Keratinocyte (primary cell): Measurements from ENCODE around the gene STAMBPL1. TPM values are rescaled to one million over a fixed set of nuclear protein-coding genes. Genes with fewer than 3 reads are reported as not detected.

Source experiments
- DNase-seq: peaks from one replicate; pipeline ENCODE4 v3.0.0-alpha.2; 2011; ENCODE audit warnings: low read depth, missing footprints, low spot score
- FAIRE-seq: peaks from 2 replicates; lab custom pipeline; 2011; peaks lifted over from hg19 to GRCh38; lab: Jason Lieb, UNC
- H2AFZ ChIP-seq: 2 replicates; pipeline ENCODE4 v1.6.0; 2012; ENCODE audit warnings: low read length, control low read depth, inconsistent platforms; ENCODE audit not compliant: control insufficient read depth
- H3K27ac ChIP-seq: 2 replicates; pipeline ENCODE4 v1.5.1; 2011; ENCODE audit warnings: low read length; ENCODE audit not compliant: control insufficient read depth, insufficient read depth
- H3K27me3 ChIP-seq: 3 replicates; pipeline ENCODE4 v1.6.0; 2011; ENCODE audit warnings: low read length; ENCODE audit not compliant: control insufficient read depth, insufficient read depth; ENCODE audit errors: extremely low read depth
- H3K36me3 ChIP-seq, 2 experiments: 2 replicates in 1 of 2; 3 replicates in 1 of 2; pipeline ENCODE4 v1.5.1; 2011; ENCODE audit warnings: low read length in 2 of 2, mild to moderate bottlenecking in 1 of 2; ENCODE audit not compliant: control insufficient read depth in 2 of 2, insufficient read depth in 2 of 2; ENCODE audit errors: extremely low read depth in 1 of 2
- H3K4me1 ChIP-seq: 3 replicates; pipeline ENCODE4 v1.5.1; 2011; ENCODE audit warnings: low read length; ENCODE audit not compliant: control insufficient read depth, insufficient read depth; ENCODE audit errors: extremely low read depth
- H3K4me2 ChIP-seq: 3 replicates; pipeline ENCODE4 v1.6.0; 2011; ENCODE audit warnings: low read depth, low read length; ENCODE audit not compliant: control insufficient read depth, insufficient read depth; ENCODE audit errors: extremely low read depth
- H3K4me3 ChIP-seq, 3 experiments: fragments of 200-600 bp in 1 of 3; sonication (generic) in 1 of 3; 2 replicates in 2 of 3; 3 replicates in 1 of 3; pipeline ENCODE4 v1.5.1; 2011 to 2016; ENCODE audit warnings: low read length in 3 of 3, mild to moderate bottlenecking in 3 of 3, control low read depth in 2 of 3, inconsistent platforms in 1 of 3, low read depth in 1 of 3, mixed read lengths in 1 of 3, mixed run types in 1 of 3, moderate library complexity in 1 of 3; ENCODE audit not compliant: control insufficient read depth in 2 of 3, insufficient read depth in 2 of 3; ENCODE audit errors: extremely low read depth in 1 of 3
- H3K79me2 ChIP-seq: 2 replicates; pipeline ENCODE4 v1.6.0; 2012; ENCODE audit warnings: low read length; ENCODE audit not compliant: control insufficient read depth, insufficient read depth
- H3K9ac ChIP-seq: 3 replicates; pipeline ENCODE4 v1.6.0; 2011; ENCODE audit warnings: low read length; ENCODE audit not compliant: control insufficient read depth, insufficient read depth; ENCODE audit errors: extremely low read depth
- H3K9me1 ChIP-seq: 3 replicates; pipeline ENCODE4 v1.6.0; 2011; ENCODE audit warnings: low read length; ENCODE audit not compliant: control insufficient read depth, insufficient read depth; ENCODE audit errors: extremely low read depth
- H3K9me3 ChIP-seq: 2 replicates; pipeline ENCODE4 v1.5.1; 2012; ENCODE audit warnings: low read depth, low read length; ENCODE audit not compliant: control insufficient read depth
- H4K20me1 ChIP-seq: 3 replicates; pipeline ENCODE4 v1.6.0; 2011; ENCODE audit warnings: low read length; ENCODE audit not compliant: control insufficient read depth, insufficient read depth; ENCODE audit errors: extremely low read depth
- CTCF ChIP-seq, 3 experiments: IDR thresholded peaks in 1 of 3; conservative IDR thresholded peaks in 1 of 3; optimal IDR thresholded peaks in 1 of 3; 2 replicates in 2 of 3; 3 replicates in 1 of 3; pipeline versions ENCODE3 to v1.5.1; 2011; ENCODE audit warnings: low read length in 3 of 3, mild to moderate bottlenecking in 3 of 3, moderate library complexity in 2 of 3, control low read depth in 1 of 3, inconsistent platforms in 1 of 3; ENCODE audit not compliant: insufficient read depth in 2 of 3; ENCODE audit errors: extremely low read depth in 1 of 3
- EZH2 ChIP-seq: IDR thresholded peaks from one replicate; pipeline ENCODE4 v1.6.1; 2012; ENCODE audit warnings: inconsistent platforms, mild to moderate bottlenecking, low read length, moderate library complexity
- dilution Hi-C: fragments of 300-500 bp; cut with MboI; formaldehyde crosslinking; loops from one replicate; pipeline ENCODE4 v1.7.0; 2020; ENCODE audit warnings: low sequenced_read_pairs; ENCODE audit not compliant: extremely low pct_ligation_motif_present
- polyA plus RNA-seq, 5 experiments: library from polyadenylated mRNA; depleted of rRNA in 3 of 5; stranded (reverse) in 3 of 5; stranded (forward) in 1 of 5; unstranded in 1 of 5; fragments of >200 nt; gene quantifications; 1 replicate in 1 of 5; 2 replicates in 3 of 5; 3 replicates in 1 of 5; pipeline versions ENCODE4 v1.2.1 to v1.2.3, GENCODE V29; 2011 to 2012; ENCODE audit warnings: missing spikeins in 2 of 5, low read depth in 1 of 5, low replicate concordance in 1 of 5

The STAMBPL1 gene
- polyA plus RNA-seq, 1 donor (not counting 4 experiments of a cell fraction or from before 2014, with no cell fraction given): 9.0 TPM

DNA sequence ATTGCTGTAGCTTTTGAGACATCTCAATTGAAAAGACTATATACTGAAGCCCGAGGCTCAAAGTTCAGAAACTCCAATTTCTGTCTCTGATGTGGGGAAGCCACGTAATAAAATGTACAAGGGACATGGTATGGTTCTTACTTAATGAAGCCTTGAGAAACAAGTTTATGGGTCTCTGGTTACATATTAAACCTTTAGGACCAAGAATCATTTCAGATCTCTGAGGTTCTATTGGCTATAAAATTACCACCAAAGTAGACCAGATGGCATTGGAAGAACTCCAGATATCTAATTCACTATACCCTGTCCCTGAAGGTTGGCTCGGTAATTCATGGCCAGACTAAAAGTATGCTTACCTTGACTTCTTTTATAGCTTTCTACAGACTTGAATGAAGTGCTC lies 23.7 kb downstream of the STAMBPL1 start:
- no peaks in the 10 kb centered on the region for H3K27me3 ChIP-seq
- no peak overlapping the region for H3K27ac ChIP-seq
- H3K9me1 ChIP-seq: no peaks in the 10 kb centered on the region
- dilution Hi-C loops: no loop called here
- H3K36me3 ChIP-seq: peaks cover 0 to 10% of the 10 kb centered on the region in 2 experiments
- H3K4me3 ChIP-seq: no peak overlapping the region
- no peaks in the 10 kb centered on the region for H4K20me1 ChIP-seq
- no peak overlapping the region for H2AFZ ChIP-seq
- H3K9me3 ChIP-seq: no peaks in the 10 kb centered on the region
- FAIRE-seq: no peak
- no peak overlapping the region for H3K9ac ChIP-seq
- no peak overlapping the region for H3K4me2 ChIP-seq
- H3K79me2 ChIP-seq: no peaks in the 10 kb centered on the region
- H3K4me1 ChIP-seq: peaks cover 4% of the 10 kb centered on the region
- DNase-seq: no peak
- TF ChIP-seq EZH2 (no peak), CTCF (optimal IDR thresholded peaks at IDR 0.05 in 1 of 3, IDR thresholded peaks at IDR 0.05 in 1 of 3, conservative IDR thresholded peaks at IDR 0.05 in 1 of 3; ENCODE audit: extremely low read depth in 1 of 3, insufficient read depth in 2 of 3, low read length in 3 of 3) (no peak)

GRCh38 chr10:88906921-88907320 lies 26.9 kb downstream of the STAMBPL1 start:
- Histone ChIP-seq H3K27ac (no peak overlapping the region), H3K9me3 (no peaks in the 10 kb centered on the region), H3K36me3 (peaks cover 0 to 10% of the 10 kb centered on the region in 2 experiments), H3K27me3 (no peaks in the 10 kb centered on the region), H3K79me2 (no peaks in the 10 kb centered on the region), H2AFZ (no peak overlapping the region), H3K4me2 (no peak overlapping the region), H3K9me1 (no peaks in the 10 kb centered on the region), H3K9ac (no peak overlapping the region), H3K4me1 (no peaks in the 10 kb centered on the region), H3K4me3 (no peak overlapping the region), H4K20me1 (no peaks in the 10 kb centered on the region)
- dilution Hi-C loops: no loop called here
- no peak for TF ChIP-seq CTCF (optimal IDR thresholded peaks at IDR 0.05 in 1 of 3, IDR thresholded peaks at IDR 0.05 in 1 of 3, conservative IDR thresholded peaks at IDR 0.05 in 1 of 3; ENCODE audit: extremely low read depth in 1 of 3, insufficient read depth in 2 of 3, low read length in 3 of 3)
- no peak for TF ChIP-seq EZH2
- DNase-seq: no peak
- no peak for FAIRE-seq
